ENCODE measurements around the gene PHF13.

The PHF13 gene

DNA sequence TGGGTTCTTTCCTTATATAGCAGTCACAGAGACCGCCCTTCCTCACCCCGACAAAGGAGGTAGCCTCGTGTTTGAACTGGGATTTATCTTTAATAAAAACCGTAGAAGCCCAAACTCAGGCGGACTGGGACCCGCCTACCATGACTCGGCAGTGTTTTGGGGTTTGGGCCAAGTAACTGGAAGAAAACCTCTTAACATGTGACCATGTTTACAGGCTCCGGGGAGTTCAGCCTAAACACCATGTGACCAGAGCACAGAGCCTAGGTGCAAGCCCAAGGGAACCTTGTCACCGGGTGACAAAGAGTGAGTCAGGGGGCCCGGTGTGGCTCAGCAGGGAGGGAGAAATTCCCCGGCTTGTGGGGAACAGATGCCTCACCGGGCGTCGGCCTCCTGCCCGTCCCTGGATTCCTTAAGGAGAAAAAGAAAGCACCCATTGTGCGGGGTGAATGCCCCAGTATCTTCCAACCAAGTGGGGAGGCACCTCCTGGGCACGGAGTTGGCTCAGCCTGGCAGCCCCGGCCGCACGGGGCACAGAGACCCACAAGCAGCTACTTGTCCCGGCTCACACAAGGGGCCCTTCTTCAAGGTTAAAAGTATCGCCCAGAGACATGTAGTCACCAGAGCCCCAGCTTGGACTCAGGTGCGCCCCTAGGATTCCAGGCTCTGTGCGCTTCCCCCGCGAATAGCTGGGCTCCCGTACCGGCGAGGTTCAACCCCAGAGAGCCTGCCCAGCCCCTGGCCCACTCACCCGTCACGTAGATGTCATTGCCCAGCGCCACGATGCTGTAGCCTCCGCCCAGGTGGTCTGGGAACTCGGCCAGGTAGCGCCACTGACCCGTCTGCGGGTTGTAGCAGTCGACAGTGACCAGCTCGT, 12.2 kb upstream of the PHF13 start:
- peak in 44 of 51 donors; percentile 23 to 82 (median 68) for DNase-seq

DNA sequence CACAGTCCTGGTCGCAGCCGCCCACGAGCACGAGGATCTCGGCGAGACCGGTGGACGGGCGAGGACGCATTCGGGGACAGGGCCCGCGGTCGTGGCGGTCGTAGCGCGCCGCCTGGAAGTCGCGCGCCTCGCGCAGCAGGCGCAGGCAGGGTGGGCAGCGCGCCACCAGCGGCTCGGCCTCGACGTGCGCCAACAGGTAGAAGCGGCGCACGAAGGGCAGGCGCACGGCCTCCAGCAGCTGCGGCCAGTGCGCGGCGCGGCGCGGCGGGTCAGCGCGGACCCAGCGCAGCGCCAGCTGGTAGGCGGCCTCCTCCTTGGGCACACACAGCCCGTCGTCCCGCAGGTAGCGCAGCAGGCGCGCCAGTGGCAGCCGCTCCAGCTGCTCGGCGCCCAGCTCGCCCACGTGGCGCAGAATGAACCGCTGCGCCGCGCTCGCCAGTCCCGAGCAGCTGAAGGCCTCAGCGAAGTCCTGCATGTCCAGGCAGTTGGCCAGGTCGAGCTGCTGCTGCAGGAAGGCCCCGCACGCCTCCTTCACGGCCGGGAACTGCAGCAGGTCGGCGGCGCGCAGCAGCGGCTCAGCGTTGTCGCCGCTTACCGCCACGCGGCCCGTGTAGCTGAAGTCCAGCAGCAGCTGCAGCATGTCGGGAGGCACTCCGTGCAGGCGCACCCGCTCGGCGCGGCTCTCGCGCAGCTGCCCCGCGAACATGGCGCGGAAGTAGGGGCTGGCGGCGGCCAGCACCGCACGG, 11.4 kb upstream of the PHF13 start:
- peak in 25 of 51 donors; percentile 28 to 79 (median 52) for DNase-seq

DNA sequence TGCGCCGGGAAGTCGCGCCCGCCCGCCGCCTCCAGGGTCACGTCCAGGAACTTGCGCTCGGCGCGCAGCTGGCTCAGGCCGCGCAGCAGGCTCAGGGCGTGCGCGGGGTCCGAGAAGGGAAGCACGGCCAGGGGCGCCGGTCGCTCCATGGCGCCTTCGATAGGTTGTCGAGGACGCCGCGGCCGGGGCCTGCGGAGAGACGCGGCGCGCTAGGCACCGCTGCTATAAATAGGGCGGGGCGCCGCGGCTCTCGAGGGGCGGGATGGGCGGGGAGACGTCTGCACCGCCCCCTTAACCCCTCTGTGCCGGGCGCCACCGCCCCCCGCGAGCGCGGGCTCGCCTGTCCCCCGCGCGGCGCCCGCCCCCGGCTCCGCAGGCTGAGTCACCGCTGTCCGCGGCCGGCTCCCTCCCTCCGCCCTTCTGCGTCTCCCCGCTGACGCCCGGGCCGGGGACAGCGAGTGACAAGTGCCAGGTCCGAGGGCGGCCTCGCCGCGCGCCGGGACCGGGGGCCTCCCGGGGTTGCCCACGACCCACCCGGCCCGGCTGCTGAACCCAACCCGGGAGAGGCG, 10.8 kb upstream of the PHF13 start, which contains the start of gene KLHL21:
Gene KLHL21 (minus strand): TSS at position 201 of the 569 bp plus-strand sequence. CDS start 52 bp downstream, at position 149.
- peak; percentile 46 to 95 (median 86) for DNase-seq

DNA sequence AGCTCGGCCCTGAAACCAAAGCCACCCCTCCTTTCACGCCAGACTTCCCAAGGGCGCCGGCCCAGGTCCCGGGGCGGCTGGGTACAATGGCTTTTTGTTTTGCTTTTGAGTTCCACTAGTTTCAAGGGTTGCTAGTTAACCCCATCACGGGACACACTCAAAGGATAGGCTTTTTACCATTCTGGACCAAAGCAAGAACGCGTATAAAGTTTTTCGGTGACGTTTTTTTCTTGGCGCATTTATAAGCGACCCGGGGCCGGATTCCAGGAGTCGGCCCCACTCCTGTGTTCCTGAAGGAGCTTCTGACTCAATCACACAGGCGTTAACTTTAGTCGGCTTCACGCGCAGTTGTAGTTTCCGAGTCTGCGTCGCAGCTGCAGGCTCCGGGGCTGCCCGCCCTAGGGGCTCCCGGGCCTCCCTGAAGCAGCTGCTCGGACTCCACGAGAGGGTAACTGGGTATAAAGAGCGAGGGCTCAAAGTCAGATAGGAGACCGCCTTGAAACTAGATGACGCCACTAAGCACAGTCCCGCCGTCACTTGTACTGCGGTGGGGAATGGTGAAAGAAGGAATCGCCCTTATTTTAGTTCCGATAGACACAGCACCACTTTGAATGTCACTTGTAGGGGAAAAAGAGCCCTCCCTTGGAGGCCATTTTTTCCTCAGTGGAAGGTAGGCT, 10.2 kb upstream of the PHF13 start:
- peak in 41 of 51 donors; percentile 45 to 95 (median 78) for DNase-seq

DNA sequence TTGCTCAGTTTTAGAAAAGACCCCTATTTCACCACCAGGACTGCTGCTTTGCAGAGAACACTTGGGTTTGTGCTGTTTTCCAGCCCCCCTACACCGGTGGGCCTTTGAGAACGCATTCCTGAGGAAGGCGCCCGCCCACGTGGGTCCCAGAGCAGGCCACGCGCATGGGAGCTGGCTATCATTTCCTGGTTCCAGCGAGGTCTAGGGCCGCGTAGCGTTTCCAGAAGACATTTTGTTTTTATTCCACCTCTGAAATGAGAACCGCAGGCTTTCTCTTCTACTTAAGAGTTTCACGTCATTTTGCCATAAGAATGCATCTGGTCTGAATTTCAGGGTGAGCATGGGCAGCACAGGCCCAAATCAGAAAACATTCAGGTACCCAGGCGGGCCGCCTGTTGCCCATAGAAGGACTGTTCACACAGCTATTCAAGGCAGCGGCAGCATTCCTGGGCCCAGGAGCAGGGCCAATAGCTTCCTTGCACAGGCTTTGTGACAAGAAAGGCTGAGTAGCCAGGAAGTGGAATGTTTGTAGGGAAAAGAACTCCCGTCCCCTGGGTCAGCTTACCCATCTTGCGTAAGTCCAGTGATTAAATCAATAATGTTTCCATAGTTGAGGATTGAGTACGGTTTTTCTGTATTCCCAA, 9.5 kb upstream of the PHF13 start:
- peak in 40 of 51 donors; percentile 18 to 83 (median 52) for DNase-seq

DNA sequence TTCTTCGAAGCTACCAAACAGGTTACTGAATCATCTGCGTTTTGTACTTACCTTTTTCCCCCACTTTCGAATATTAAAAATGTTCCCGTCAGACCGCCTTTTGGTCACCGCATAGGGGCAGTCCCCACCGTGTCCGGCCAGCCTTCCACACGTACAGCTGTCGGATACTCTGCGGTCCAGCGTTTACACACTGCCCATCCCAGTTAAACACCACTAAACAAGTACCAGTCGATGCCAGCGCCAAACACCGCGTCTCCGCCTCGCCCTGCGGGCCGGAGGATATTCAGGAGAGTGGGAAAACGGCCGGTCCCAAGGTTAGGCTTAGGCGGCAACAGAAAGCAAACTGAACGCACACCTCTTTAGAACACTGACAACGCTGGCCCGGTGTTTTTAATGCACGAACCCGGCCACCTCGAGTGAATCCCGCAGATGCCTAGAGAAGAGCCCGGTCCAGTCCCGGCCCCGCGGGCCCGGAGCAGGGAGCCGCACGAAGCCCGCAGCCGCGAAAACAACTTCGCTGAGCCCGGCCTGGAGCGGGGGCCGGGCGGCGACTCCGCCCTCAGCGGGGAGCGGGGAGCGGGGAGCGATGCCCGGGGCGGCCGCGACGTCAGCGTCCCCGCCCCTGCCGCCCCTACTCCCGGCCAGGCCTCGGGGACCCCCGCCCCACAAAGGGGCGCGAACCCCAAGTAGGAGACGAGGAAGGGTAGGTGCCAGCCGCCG, 730 bp upstream of the PHF13 start:
- peak in 21 of 51 donors; percentile 39 to 81 (median 62) for DNase-seq

DNA sequence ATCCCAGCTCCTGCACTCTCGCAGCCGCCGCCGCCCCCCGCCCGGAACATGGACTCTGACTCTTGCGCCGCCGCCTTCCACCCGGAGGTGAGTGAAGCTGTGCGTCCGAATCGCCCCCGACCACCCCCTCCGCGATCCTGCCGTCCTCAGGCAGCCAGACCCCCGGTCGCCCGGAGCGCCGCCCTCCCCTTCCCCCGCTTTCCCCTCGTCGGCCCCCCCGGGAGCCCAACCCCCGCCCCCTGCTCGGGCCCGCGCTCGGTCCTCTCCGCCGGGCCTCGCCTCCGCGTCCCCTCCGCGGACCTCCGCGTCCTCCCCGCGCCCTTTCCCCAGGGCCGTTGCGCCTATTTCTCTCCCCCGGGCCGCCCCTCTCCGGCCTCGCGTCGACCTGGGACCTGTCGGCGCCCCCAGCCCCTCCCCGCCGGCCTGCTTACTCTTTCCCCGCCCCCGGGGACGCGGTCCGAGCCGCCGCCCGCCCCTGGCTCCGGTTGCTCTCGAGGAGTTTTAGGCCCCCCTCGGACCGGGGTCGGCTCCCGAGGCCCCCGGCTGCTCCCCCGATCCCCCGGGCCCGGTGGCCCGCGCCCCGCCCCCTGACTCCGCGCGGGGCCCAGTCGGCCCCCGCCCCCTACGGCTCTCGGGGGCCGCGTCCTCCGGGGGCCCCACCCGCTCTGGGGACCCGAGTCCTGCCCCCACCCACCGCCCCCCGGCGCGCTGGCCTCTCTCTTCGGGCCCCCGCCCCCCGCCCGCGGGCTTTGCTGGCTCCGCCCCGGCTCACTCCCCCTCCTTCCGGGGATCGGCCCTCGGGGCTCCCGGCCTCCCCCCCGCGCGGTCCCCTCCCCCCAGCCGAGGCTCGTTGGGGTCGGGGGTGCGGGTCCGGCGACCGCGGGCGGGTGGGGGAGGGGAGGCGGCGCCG, 743 bp downstream of the PHF13 start:
- DNase-seq = peak in 28 of 51 donors; percentile 17 to 73 (median 45)

DNA sequence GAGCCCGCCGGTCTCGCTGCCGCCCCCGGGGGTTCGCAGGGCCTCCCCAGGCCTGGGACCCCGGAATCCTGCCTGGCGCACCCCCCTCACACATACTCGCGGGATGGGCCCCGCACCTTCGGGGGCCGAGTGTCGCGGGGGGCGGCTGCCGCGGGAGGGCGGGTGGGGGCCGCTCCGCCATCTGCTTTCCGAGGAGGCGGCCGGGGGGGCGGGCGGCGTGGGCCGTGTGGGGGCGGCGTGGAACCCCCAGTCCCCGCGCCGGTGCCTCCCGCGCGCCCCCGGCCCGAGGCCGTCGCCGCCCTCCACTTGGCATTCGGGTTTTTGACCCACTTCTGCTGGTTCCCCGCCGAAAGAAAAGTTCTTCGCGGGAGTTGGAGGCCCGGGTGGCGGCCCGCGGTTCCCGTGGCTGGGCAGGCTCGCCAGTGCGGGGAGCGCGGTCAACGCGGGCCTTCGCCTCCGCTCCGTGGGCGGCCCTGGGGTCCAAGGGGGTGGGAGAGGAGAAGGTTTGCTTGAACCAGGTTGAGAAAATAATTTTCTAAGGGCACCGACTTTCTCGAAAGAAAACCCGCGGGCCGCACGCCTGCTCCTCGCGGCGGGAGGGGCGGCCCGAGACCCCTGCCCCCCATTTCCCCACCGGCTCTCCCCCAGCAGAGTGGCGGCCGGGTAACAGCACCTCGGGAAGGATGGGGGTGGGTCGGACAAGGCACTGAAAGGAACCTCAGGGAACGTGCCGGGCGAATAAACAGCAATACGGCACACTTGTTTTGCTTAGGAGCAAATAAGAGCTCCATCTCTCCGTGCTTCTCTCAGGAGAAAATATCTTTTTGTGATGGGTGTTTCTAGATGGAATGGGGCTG, 1.6 kb downstream of the PHF13 start:
- DNase-seq = peak in 5 of 51 donors; percentile 22 to 61 (median 32)

DNA sequence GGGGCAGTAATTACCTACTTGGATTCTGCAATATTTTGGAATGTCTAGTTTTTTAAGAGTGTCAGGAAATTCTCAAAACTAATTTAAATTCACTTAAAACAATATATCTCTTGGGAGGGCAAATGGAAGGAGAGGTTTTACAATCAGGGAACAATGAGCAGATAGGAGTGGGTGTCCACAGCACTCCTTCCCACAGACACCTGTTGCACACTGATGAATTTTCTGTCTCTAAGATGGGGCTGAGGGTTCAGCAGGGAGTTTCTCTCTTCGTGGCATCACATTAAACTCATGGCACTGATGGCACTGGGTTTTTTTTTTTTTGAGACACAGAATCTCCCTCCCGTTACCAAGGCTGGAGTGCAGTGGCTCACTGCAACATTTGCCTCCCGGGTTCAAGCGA, 5.5 kb downstream of the PHF13 start:
- DNase-seq = no peak

DNA sequence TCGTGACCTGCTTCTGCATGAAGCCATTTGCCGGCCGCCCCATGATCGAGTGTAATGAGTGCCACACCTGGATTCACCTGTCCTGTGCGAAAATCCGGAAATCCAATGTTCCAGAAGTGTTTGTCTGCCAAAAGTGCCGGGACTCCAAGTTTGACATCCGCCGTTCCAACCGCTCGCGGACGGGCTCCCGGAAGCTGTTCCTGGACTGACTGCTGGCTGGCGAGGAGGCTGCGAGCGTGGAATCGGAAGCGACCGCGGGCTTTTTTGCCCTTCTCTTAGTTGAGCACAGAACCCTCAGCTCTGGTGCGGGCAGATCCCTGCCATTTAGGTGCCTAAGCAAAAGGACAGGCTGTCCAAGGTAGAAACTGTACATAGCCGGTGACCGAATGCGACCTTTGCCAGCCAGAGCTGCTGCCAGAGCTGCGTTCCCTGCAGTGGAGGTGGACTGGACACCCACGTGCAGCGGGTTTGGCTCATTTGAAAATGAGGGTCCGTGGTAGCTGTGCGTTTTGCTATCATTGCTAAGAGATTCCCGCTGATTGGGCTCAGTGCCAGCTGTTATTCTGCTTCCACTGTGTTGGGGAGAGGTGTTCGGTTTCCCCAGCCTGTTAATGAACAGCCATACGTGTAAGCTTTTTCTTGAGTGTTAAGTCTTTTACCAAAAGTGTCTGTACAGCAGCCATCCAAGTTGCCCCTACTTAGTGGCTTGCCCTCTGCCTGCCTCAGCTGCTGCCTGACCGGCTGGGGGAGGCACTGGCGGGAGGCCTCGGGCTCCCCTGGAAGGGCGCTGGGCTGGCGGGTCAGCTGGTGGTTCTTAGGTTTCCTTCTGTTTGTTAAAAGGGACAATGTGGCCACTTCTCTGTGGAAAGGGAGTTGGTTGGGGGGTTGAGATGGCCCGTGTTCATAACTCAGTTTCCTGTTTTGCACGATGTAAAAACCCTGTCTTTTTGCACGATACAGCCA, 8.2 kb downstream of the PHF13 start:
- DNase-seq = no peak

DNA sequence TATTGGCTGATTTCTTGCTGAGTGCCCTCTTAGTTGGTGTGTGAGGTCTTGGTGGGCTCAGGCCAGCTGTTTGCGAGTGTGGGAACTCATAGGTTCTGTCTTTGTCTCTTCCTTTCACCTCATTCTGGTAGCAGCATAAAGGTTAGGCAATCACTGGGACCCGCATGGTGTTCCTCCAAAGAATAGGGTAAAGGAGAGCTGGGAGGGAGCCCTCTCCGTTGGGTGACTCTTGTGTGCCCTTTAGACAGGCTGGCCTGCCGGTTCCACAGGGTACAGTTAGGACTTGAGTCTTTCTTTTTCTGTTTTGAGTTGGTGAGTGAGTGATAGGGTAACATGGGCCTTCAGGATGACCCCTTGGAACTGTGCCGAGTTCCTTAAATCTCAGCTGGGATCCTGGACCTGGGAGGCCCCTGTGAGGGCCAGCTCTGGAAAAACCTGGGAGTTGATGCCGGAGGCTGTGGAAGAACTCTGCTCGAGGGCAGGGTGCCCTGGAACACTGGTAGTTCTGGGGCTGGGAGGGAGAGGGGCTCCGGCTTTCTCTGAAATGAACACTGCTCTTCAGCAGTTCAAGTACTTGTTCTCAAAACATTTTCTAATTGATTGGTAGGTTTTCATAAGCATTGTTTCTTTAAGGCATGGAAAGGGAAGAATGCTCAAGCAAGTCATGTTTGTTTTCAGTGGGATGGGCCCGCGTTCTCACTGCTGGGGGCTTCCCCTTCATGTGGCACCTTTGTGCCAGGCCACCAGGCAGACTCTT, 9.0 kb downstream of the PHF13 start:
- no peak for DNase-seq

DNA sequence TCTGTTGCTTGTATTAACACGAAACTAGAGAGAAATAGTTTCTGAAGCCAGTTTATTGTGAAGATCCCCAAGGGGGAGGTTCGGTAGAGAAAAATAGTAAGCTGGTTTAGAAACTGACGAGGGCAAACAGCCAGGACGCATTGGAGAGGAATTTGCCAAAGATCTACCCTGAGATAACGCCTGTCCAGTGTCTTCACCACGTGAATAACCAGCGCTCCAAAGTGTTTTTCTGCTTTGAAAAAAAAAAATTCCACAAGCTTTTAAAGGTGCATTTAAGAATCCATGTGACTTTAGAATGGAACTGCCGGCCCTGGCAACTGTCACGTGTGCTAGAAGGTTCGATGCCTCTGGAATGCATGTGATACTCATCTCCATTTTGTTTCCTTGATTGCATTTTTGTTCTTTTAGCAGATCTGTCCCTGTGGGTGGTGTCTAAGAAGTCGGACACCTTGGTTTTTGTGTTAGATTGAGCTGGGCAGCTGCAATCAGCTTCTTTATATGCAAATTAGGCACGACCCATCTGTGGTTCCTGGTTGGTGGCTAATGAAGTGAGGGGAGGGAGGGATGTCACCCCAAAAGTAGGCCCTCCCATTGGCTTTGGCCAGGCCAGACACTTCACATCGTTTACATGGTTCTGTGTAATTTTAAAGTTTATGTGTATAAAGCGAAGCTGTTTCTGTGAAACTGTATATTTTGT, 9.9 kb downstream of the PHF13 start:
- DNase-seq = no peak

DNA sequence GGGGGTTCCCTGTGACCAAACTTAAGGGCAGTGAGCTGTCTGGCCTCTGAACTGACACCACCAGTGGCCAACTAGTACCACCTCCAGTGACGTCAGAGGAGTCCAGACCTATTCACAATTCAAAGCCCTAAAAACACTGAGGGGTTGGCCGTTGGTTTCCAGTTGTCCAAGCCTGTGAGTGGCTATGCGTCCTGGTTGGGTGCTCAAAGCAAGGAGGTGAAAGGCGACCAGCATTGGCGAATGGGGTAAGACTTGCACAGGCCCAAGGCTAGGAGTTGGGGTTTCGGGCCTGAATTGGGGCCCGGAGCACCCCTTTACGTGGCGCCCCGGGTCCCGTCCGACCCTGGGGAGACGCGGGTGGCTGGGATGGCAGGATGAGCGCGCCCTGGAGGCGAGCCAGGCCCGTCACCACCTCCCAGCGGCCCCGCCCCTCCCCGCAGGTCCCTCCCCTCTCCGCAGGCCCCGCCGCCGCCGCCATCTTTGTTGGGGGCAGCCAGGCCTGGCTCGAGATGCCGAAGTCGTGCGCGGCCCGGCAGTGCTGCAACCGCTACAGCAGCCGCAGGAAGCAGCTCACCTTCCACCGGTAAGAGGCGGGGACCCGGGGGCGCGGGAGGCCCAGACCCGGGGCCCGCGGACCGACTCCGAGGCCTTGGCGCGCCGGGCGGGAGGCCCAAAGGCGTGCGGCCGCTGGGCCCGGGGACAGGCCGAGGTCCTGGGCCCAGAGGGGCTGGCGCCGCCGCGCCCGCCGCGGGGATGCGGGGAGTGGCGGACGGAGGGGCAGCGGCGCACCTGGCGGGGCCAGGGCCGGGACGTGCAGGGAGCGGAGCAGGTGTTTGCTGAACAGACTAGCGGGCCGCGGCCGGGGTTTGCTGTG, 11.4 kb downstream of the PHF13 start, which contains the start of gene THAP3:
Gene THAP3 (plus strand): TSS at position 159 of the 874 bp plus-strand sequence. CDS start 351 bp downstream, at position 510.
- DNase-seq = peak; percentile 15 to 90 (median 75)

DNA sequence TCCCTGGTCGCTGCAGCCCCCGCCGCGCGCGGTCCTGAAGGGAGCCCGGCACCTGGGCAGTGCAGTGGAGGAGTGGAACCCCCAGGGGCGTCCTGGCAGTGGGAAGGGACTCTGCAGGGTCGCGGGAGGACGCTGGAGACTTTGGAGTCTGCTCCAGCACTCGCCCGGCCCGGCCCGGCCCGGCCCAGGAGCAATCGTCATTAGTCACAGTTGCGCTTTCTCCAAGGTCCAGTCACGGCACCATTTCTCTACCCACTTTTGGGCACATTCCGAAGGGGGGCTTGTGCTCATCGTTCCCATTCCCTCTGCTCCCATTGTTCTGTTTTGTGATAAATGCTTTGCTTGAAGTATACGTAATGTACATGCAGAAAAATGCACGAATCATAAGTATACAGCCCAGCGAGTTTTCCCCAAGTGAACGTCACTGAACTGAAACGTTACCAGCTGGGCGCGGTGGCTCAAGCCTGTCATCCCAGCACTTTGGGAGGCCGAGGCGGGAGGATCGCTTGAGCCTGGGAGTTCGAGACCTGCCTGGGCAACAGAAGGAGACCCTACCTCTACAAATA, 12.1 kb downstream of the PHF13 start:
- DNase-seq = peak in 6 of 51 donors; percentile 32 to 63 (median 43)

Measured in hypothalamus (tissue), 51 donors.